K562 (cell line): ENCODE results near the gene KCNK16. TPM values are rescaled to one million over a fixed set of nuclear protein-coding genes. Genes with fewer than 3 reads are reported as not detected.

ENCODE experiments used
- ATAC-seq: fragments of 200-7000 bp; cut with Tn5 transposase; 3 replicates; pipeline ENCODE4 v1.9.1; 2020; ENCODE audit warnings: moderate library complexity
- BruUV-seq: library from RNA; stranded (reverse); fragments of 400-500 nt; replicated peaks from 2 replicates; lab custom pipeline; 2021; lab: Mats Ljungman, UMichigan
- CTCF ChIA-PET: fragments of 300-600 bp; formaldehyde crosslinking; extraction: SDS; loops from one replicate; lab custom pipeline; 2021; ENCODE audit warnings: low intra/inter-chr PET ratio; lab: Yijun Ruan, JAX
- POLR2A ChIA-PET: fragments of 300-600, 350-650 bp; sonication (Branson Sonifier 250); formaldehyde crosslinking; extraction: SDS; loops from one replicate; lab custom pipeline; 2021; ENCODE audit warnings: antibody characterized with exemption, inconsistent platforms; lab: Yijun Ruan, JAX
- DNase-seq, 4 experiments: peaks; one replicate each; pipeline versions ENCODE4 v3.0.0 to v3.0.0-alpha.2; 2011 to 2018; ENCODE audit warnings: low spot score in 3 of 4, mixed read lengths in 3 of 4; ENCODE audit errors: extremely low read depth in 1 of 4
- FAIRE-seq: peaks from 2 replicates; lab custom pipeline; 2011; peaks lifted over from hg19 to GRCh38; lab: Jason Lieb, UNC
- H2AFZ ChIP-seq: 2 replicates; pipeline ENCODE4 v1.6.0; 2011; ENCODE audit warnings: low read depth, low read length, control low read depth, inconsistent platforms
- H3K27ac ChIP-seq: fragments of 200-600 bp; 3 replicates; pipeline ENCODE4 v1.8.0; 2011; ENCODE audit warnings: low read depth, mild to moderate bottlenecking, control low read depth, inconsistent platforms, low read length, moderate library complexity, mixed read lengths; ENCODE audit errors: extremely low read depth
- H3K27me3 ChIP-seq, 2 experiments: fragments of 300-600 bp in 1 of 2; 2 replicates in 1 of 2; 3 replicates in 1 of 2; pipeline versions ENCODE4 v1.6.0 to v1.8.0; 2011; ENCODE audit warnings: inconsistent platforms in 2 of 2, low read length in 2 of 2, mild to moderate bottlenecking in 1 of 2, mixed read lengths in 1 of 2, moderate library complexity in 1 of 2; ENCODE audit not compliant: control insufficient read depth in 2 of 2, insufficient read depth in 2 of 2
- H3K36me3 ChIP-seq: fragments of 300-600 bp; 3 replicates; pipeline ENCODE4 v1.8.0; 2011; ENCODE audit warnings: mild to moderate bottlenecking, low read length, inconsistent platforms; ENCODE audit not compliant: control insufficient read depth, insufficient read depth
- H3K4me1 ChIP-seq, 2 experiments: fragments of 200-600 bp in 1 of 2; replicated peaks in 1 of 2; 2 replicates in 1 of 2; 3 replicates in 1 of 2; pipeline versions ENCODE4 v1.5.1 to v1.8.0; 2011; ENCODE audit warnings: inconsistent platforms in 2 of 2, low read length in 2 of 2, mild to moderate bottlenecking in 1 of 2, mixed read lengths in 1 of 2, moderate library complexity in 1 of 2; ENCODE audit not compliant: control insufficient read depth in 2 of 2, insufficient read depth in 2 of 2
- H3K4me2 ChIP-seq: 2 replicates; pipeline ENCODE4 v1.6.1; 2011; ENCODE audit warnings: low read length, control low read depth, inconsistent platforms, mixed read lengths; ENCODE audit not compliant: insufficient read depth
- H3K4me3 ChIP-seq: fragments of 200-600 bp; sonication (generic), shearing (Covaris generic); 2 replicates; pipeline ENCODE4 v1.5.1; 2016; ENCODE audit warnings: control low read depth, inconsistent platforms
- H3K79me2 ChIP-seq: fragments of 200-600 bp; 3 replicates; pipeline ENCODE4 v1.8.0; 2011; ENCODE audit warnings: low read length, inconsistent platforms; ENCODE audit not compliant: control insufficient read depth, insufficient read depth
- H3K9ac ChIP-seq, 2 experiments: 2 replicates each; pipeline versions ENCODE4 v1.6.0 to v1.6.1; 2011; ENCODE audit warnings: low read depth in 2 of 2, low read length in 2 of 2, control low read depth in 1 of 2, inconsistent platforms in 1 of 2, mild to moderate bottlenecking in 1 of 2, mixed read lengths in 1 of 2; ENCODE audit not compliant: insufficient read depth in 1 of 2
- H3K9me1 ChIP-seq: one replicate; pipeline ENCODE4 v1.6.0; 2011; ENCODE audit warnings: inconsistent platforms, mild to moderate bottlenecking, low read length, moderate library complexity; ENCODE audit not compliant: control insufficient read depth, insufficient read depth
- H3K9me3 ChIP-seq: replicated peaks from 2 replicates; pipeline ENCODE4 v1.5.1; 2011; ENCODE audit warnings: low read depth, low read length, inconsistent platforms; ENCODE audit not compliant: control insufficient read depth, insufficient read depth
- H4K20me1 ChIP-seq: replicated peaks from 2 replicates; pipeline ENCODE4 v1.6.1; 2011; ENCODE audit warnings: low read length, inconsistent platforms, mixed read lengths; ENCODE audit not compliant: control insufficient read depth, insufficient read depth
- ATF3 ChIP-seq, 2 experiments: fragments of 450-650 bp in 1 of 2; sonication (generic) in 1 of 2; formaldehyde crosslinking in 1 of 2; IDR thresholded peaks in 1 of 2; conservative IDR thresholded peaks in 1 of 2; 2 replicates each; pipeline versions ENCODE4 v1.6.1 to v1.8.1; 2016 to 2023; ENCODE audit warnings: mild to moderate bottlenecking in 2 of 2, moderate library complexity in 2 of 2, inconsistent platforms in 1 of 2, missing genetic modification reagents in 1 of 2
- BCOR ChIP-seq: fragments of 450-650 bp; IDR thresholded peaks from 2 replicates; pipeline ENCODE4 v1.6.1; 2016
- BMI1 ChIP-seq: fragments of 150-350 bp; IDR thresholded peaks from 2 replicates; pipeline ENCODE4 v1.6.1; 2014; ENCODE audit warnings: low read length
- CSDE1 ChIP-seq, 2 experiments: fragments of 450-650 bp; IDR thresholded peaks; 2 replicates each; pipeline ENCODE4 v1.6.1; 2016; ENCODE audit warnings: mild to moderate bottlenecking in 1 of 2
- FOSL1 ChIP-seq: fragments of 200-800 bp; sonication (Bioruptor generic); conservative IDR thresholded peaks from 2 replicates; pipeline ENCODE4 v1.6.1; 2016; ENCODE audit warnings: missing genetic modification characterization, missing compliant biosample characterization
- POU5F1 ChIP-seq: fragments of 150-350 bp; IDR thresholded peaks from 2 replicates; pipeline ENCODE4 v1.6.1; 2014; ENCODE audit warnings: borderline replicate concordance, low read length, low read depth, mild to moderate bottlenecking; ENCODE audit not compliant: partially characterized antibody
- TFAM ChIP-seq: fragments of 250-450 bp; sonication (Bioruptor Pico); conservative IDR thresholded peaks from 2 replicates; pipeline ENCODE4 v1.5.0; 2021; ENCODE audit warnings: mild to moderate bottlenecking, moderate library complexity
- ZNF76 ChIP-seq: fragments of 250-450 bp; sonication (Bioruptor Pico); IDR thresholded peaks from 2 replicates; pipeline ENCODE4 v1.4.0; 2020; ENCODE audit warnings: mild to moderate bottlenecking, moderate library complexity, borderline replicate concordance
- WGBS: fragments of 100-300 bp; shearing (Covaris generic); methylation state at CpG from one replicate; pipeline ENCODE4 v1.1.6; 2016; ENCODE audit warnings: low coverage, mixed read lengths; ENCODE audit not compliant: insufficient coverage; ENCODE audit errors: missing lambda C conversion rate; 5-methylcytosine and 5-hydroxymethylcytosine counted together
- in situ Hi-C: fragments of 300-500 bp; cut with MboI; formaldehyde crosslinking; loops from 4 replicates; pipeline ENCODE4 v1.15.0; 2018; ENCODE audit warnings: inconsistent platforms, mixed read lengths
- intact Hi-C: fragments of 100-400 bp; cut with micrococcal nuclease; formaldehyde crosslinking; loops from 2 replicates; pipeline ENCODE4 v1.14.2; 2022
- polyA plus RNA-seq, 8 experiments: library from polyadenylated mRNA; depleted of rRNA in 4 of 8; stranded (reverse) in 5 of 8; unstranded in 3 of 8; fragments of >200 nt; fragmentation: Nextera tagmentation in 2 of 8; fragmentation: Illumina TruSeq in 1 of 8; extraction: Ambion mirVana in 2 of 8; extraction: Trizol in 1 of 8; gene quantifications; 2 replicates each; pipeline versions ENCODE4 v1.2.1 to v1.2.3, GENCODE V29; 2011 to 2014; ENCODE audit warnings: inconsistent platforms in 1 of 8, missing spikeins in 1 of 8
- total RNA-seq, 7 experiments: library from RNA; depleted of rRNA in 6 of 7; stranded (reverse); fragments of >200 nt in 6 of 7; fragmentation: Illumina TruSeq in 2 of 7; extraction: Trizol in 2 of 7; gene quantifications; 2 replicates each; pipeline versions ENCODE4 v1.2.1 to v1.2.3, GENCODE V29; 2011 to 2021; ENCODE audit warnings: low replicate concordance in 1 of 7
- TF ChIP-seq, protein P1 (sequence below): fragments of 200-800 bp; sonication (Bioruptor generic); IDR thresholded peaks from 2 replicates; pipeline ENCODE4 v1.6.1; 2017; ENCODE audit warnings: missing genetic modification characterization, missing compliant biosample characterization
- TF ChIP-seq, protein P2 (sequence below): fragments of 150-350 bp; IDR thresholded peaks from 2 replicates; pipeline ENCODE4 v1.6.1; 2014; ENCODE audit warnings: low read depth, mild to moderate bottlenecking, low read length, borderline replicate concordance
- TF ChIP-seq, protein P3 (sequence below): fragments of 250-450 bp; sonication (Bioruptor Pico); IDR thresholded peaks from 2 replicates; pipeline ENCODE4 v1.8.0; 2021; ENCODE audit warnings: moderate library complexity, mild to moderate bottlenecking, inconsistent platforms

Gene KCNK16
- total and polyA plus RNA-seq, 9 of the 15 experiments (the other 6 are each of a cell fraction or from before 2014, with no cell fraction given): not detected

DNA sequence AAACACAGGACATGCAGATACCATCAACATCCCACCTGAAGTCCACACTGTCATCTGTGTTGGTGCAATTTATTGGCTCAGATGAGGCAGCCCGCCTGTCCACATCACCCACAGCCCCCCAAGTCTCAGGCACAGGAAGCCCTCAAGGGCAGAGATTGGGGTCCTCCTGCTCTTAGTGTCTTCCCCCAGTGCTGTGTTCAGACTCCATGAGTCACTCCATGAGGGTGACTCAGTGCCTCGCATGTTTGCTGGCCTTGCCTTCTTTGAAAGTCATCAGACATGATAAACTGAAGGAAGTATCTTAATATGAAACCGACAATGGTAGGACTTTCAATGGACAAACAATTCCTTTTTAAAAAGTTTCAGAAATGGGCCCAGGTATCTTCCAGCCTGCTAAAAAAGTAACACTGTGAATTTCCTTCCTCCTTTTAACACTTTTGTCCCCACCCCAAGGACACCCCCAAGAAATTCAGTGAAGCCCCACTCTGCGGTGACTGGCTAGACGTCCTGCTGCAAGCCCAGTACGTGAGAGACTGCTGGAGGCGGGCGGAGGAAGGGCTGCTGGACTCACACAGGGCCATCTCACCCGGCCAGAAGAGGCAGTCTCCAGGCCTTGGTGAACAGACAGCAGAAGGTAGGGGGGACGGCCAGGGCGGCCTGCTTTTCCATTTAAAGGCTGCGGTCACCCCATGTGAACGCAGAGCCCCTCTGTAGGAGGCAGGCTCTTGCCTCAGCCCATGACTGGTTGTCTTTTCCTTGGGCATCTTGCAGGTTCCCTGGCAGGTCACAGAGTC lies 43.0 kb upstream of the KCNK16 start (continued):
- TF ChIP-seq FOSL1 (peak; percentile 95), CSDE1 (IDR thresholded peaks at IDR 0.05) (no peak), POU5F1 (no peak), ATF3 (IDR thresholded peaks at IDR 0.05) (peak; percentile 61), ATF3 (CRISPR knock-in tag; conservative IDR thresholded peaks at IDR 0.05) (no peak)

GRCh38 chr6:39363280-39363679 lies 40.8 kb upstream of the KCNK16 start:
- no peak for ATAC-seq
- H3K4me2 ChIP-seq: no peak overlapping the region
- 0 out of 4 replicates have a peak overlapping the region, but pooled peaks of 1 of the 2 experiments have one; percentile 47 for H3K9ac ChIP-seq
- H3K4me1 ChIP-seq: no peaks in the 10 kb centered on the region
- no peak for FAIRE-seq
- CTCF ChIA-PET: no interaction called here
- no peak overlapping the region for H2AFZ ChIP-seq
- no peaks in the 10 kb centered on the region for H3K9me1 ChIP-seq
- H3K27me3 ChIP-seq: peaks cover 8 to 58% of the 10 kb centered on the region in 2 experiments; a peak in 4 of 5 replicates
- WGBS: under 1% methylated on average over 8 of the region's 8 CpGs
- no peak overlapping the region for H3K4me3 ChIP-seq
- no peaks in the 10 kb centered on the region for H3K79me2 ChIP-seq
- no peaks in the 10 kb centered on the region for H3K9me3 ChIP-seq
- no TSS peak for BruUV-seq
- H3K36me3 ChIP-seq: no peaks in the 10 kb centered on the region
- intact Hi-C loops: loop anchor here (5.0 kb wide), 1 partner anchor 529 kb away; no protein-coding TSS in a partner anchor
- POLR2A ChIA-PET: interaction anchor here (0.6 kb wide), 2 partner anchors 944 to 1044 kb away, joined by 3 to 4 read pairs; no protein-coding TSS in a partner anchor
- peaks cover 7% of the 10 kb centered on the region for H4K20me1 ChIP-seq
- in situ Hi-C loops: loop anchor here (10.0 to 25.0 kb wide), 4 partner anchors 512 to 1674 kb away; partner anchors contain the start of genes TSPO2 and UNC5CL
- no peak for DNase-seq
- no peak overlapping the region for H3K27ac ChIP-seq
- TF ChIP-seq BCOR (no peak), BMI1 (no peak), TFAM (no peak), ZNF76 (CRISPR knock-in tag) (no peak)
- TF ChIP-seq, protein P1, sequence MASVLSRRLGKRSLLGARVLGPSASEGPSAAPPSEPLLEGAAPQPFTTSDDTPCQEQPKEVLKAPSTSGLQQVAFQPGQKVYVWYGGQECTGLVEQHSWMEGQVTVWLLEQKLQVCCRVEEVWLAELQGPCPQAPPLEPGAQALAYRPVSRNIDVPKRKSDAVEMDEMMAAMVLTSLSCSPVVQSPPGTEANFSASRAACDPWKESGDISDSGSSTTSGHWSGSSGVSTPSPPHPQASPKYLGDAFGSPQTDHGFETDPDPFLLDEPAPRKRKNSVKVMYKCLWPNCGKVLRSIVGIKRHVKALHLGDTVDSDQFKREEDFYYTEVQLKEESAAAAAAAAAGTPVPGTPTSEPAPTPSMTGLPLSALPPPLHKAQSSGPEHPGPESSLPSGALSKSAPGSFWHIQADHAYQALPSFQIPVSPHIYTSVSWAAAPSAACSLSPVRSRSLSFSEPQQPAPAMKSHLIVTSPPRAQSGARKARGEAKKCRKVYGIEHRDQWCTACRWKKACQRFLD: no peak
- TF ChIP-seq, protein P2, sequence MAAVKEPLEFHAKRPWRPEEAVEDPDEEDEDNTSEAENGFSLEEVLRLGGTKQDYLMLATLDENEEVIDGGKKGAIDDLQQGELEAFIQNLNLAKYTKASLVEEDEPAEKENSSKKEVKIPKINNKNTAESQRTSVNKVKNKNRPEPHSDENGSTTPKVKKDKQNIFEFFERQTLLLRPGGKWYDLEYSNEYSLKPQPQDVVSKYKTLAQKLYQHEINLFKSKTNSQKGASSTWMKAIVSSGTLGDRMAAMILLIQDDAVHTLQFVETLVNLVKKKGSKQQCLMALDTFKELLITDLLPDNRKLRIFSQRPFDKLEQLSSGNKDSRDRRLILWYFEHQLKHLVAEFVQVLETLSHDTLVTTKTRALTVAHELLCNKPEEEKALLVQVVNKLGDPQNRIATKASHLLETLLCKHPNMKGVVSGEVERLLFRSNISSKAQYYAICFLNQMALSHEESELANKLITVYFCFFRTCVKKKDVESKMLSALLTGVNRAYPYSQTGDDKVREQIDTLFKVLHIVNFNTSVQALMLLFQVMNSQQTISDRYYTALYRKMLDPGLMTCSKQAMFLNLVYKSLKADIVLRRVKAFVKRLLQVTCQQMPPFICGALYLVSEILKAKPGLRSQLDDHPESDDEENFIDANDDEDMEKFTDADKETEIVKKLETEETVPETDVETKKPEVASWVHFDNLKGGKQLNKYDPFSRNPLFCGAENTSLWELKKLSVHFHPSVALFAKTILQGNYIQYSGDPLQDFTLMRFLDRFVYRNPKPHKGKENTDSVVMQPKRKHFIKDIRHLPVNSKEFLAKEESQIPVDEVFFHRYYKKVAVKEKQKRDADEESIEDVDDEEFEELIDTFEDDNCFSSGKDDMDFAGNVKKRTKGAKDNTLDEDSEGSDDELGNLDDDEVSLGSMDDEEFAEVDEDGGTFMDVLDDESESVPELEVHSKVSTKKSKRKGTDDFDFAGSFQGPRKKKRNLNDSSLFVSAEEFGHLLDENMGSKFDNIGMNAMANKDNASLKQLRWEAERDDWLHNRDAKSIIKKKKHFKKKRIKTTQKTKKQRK: no peak
- TF ChIP-seq, protein P3, sequence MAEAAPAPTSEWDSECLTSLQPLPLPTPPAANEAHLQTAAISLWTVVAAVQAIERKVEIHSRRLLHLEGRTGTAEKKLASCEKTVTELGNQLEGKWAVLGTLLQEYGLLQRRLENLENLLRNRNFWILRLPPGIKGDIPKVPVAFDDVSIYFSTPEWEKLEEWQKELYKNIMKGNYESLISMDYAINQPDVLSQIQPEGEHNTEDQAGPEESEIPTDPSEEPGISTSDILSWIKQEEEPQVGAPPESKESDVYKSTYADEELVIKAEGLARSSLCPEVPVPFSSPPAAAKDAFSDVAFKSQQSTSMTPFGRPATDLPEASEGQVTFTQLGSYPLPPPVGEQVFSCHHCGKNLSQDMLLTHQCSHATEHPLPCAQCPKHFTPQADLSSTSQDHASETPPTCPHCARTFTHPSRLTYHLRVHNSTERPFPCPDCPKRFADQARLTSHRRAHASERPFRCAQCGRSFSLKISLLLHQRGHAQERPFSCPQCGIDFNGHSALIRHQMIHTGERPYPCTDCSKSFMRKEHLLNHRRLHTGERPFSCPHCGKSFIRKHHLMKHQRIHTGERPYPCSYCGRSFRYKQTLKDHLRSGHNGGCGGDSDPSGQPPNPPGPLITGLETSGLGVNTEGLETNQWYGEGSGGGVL (CRISPR knock-in tag): no peak
